HCT116 (cell line): ENCODE results near the gene COL4A1.

ENCODE experiments used
- EZH2 ChIP-seq: fragments of 200-600 bp; sonication (generic); IDR thresholded peaks from 2 replicates; pipeline ENCODE4 v1.6.1; 2017; ENCODE audit warnings: antibody characterized with exemption, mixed run types
- EZH2phosphoT487 ChIP-seq: fragments of 200-600 bp; IDR thresholded peaks from 2 replicates; pipeline ENCODE4 v1.6.1; 2018; ENCODE audit warnings: antibody characterized with exemption, borderline replicate concordance
- FOSL1 ChIP-seq: IDR thresholded peaks from 2 replicates; pipeline ENCODE4 v1.6.1; 2012; ENCODE audit warnings: low read depth
- JUND ChIP-seq: IDR thresholded peaks from 2 replicates; pipeline ENCODE4 v1.6.1; 2012
- POLR2A ChIP-seq: IDR thresholded peaks from 2 replicates; pipeline ENCODE4 v1.7.0; 2011; ENCODE audit warnings: borderline replicate concordance; ENCODE audit not compliant: insufficient read depth, insufficient read length; ENCODE audit errors: extremely low read depth
- RAD21 ChIP-seq: IDR thresholded peaks from 2 replicates; pipeline ENCODE4 v1.6.1; 2012; ENCODE audit warnings: low read depth, mild to moderate bottlenecking
- SP1 ChIP-seq: IDR thresholded peaks from 2 replicates; pipeline ENCODE4 v1.6.1; 2012; ENCODE audit warnings: low read depth
- SRF ChIP-seq: IDR thresholded peaks from 2 replicates; pipeline ENCODE4 v1.6.1; 2012; ENCODE audit warnings: low read depth
- ZFX ChIP-seq: fragments of 450-650 bp; IDR thresholded peaks from 2 replicates; pipeline ENCODE4 v1.6.1; 2017
- TF ChIP-seq, protein P1 (sequence below), 3 experiments: fragments of 200-600 bp in 1 of 3; sonication (generic) in 1 of 3; IDR thresholded peaks in 2 of 3; conservative IDR thresholded peaks in 1 of 3; 2 replicates each; pipeline ENCODE4 v1.5.1; 2012 to 2017; ENCODE audit warnings: low read depth in 2 of 3, low read length in 2 of 3, antibody characterized with exemption in 1 of 3, borderline replicate concordance in 1 of 3, control low read depth in 1 of 3, mild to moderate bottlenecking in 1 of 3, mixed read lengths in 1 of 3, mixed run types in 1 of 3, moderate library complexity in 1 of 3; ENCODE audit not compliant: insufficient read depth in 1 of 3
- TF ChIP-seq, protein P2 (sequence below): IDR thresholded peaks from 2 replicates; pipeline ENCODE4 v1.6.1; 2012; ENCODE audit warnings: low read depth
- TF ChIP-seq, protein P3 (sequence below): IDR thresholded peaks from 2 replicates; pipeline ENCODE4 v1.6.1; 2012

DNA sequence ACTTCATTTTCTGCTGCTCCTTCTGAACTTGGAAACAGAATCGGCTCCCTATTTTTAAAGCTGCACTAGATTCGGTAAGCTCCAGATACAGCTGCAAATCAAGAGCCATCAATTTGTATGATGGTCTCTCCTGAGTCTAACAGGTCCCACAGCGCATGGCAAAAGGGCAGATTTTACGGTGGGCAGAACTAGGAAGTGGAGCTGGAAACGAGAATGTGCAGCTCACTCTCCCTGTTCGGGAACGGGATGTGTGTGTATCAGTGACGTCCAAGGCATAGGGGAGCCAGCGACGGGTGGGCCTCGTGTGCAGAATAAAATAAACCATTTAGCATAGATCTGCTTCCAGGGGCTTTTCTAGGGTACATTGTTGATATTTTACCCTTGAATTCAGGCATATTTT is 74.2 kb downstream of the COL4A1 start:
- TF ChIP-seq, protein P1, sequence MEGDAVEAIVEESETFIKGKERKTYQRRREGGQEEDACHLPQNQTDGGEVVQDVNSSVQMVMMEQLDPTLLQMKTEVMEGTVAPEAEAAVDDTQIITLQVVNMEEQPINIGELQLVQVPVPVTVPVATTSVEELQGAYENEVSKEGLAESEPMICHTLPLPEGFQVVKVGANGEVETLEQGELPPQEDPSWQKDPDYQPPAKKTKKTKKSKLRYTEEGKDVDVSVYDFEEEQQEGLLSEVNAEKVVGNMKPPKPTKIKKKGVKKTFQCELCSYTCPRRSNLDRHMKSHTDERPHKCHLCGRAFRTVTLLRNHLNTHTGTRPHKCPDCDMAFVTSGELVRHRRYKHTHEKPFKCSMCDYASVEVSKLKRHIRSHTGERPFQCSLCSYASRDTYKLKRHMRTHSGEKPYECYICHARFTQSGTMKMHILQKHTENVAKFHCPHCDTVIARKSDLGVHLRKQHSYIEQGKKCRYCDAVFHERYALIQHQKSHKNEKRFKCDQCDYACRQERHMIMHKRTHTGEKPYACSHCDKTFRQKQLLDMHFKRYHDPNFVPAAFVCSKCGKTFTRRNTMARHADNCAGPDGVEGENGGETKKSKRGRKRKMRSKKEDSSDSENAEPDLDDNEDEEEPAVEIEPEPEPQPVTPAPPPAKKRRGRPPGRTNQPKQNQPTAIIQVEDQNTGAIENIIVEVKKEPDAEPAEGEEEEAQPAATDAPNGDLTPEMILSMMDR (IDR thresholded peaks at IDR 0.05 in 2 of 3, conservative IDR thresholded peaks at IDR 0.05 in 1 of 3; ENCODE audit: borderline replicate concordance in 1 of 3, insufficient read depth in 1 of 3, low read depth in 2 of 3, low read length in 2 of 3), result no peak
- no peak for TF ChIP-seq EZH2
- TF ChIP-seq POLR2A, result no peak
- no peak for TF ChIP-seq SRF
- TF ChIP-seq EZH2phosphoT487, result no peak
- no peak for TF ChIP-seq FOSL1
- no peak for TF ChIP-seq RAD21
- TF ChIP-seq SP1, result no peak
- TF ChIP-seq ZFX, result no peak
- TF ChIP-seq, protein P2, sequence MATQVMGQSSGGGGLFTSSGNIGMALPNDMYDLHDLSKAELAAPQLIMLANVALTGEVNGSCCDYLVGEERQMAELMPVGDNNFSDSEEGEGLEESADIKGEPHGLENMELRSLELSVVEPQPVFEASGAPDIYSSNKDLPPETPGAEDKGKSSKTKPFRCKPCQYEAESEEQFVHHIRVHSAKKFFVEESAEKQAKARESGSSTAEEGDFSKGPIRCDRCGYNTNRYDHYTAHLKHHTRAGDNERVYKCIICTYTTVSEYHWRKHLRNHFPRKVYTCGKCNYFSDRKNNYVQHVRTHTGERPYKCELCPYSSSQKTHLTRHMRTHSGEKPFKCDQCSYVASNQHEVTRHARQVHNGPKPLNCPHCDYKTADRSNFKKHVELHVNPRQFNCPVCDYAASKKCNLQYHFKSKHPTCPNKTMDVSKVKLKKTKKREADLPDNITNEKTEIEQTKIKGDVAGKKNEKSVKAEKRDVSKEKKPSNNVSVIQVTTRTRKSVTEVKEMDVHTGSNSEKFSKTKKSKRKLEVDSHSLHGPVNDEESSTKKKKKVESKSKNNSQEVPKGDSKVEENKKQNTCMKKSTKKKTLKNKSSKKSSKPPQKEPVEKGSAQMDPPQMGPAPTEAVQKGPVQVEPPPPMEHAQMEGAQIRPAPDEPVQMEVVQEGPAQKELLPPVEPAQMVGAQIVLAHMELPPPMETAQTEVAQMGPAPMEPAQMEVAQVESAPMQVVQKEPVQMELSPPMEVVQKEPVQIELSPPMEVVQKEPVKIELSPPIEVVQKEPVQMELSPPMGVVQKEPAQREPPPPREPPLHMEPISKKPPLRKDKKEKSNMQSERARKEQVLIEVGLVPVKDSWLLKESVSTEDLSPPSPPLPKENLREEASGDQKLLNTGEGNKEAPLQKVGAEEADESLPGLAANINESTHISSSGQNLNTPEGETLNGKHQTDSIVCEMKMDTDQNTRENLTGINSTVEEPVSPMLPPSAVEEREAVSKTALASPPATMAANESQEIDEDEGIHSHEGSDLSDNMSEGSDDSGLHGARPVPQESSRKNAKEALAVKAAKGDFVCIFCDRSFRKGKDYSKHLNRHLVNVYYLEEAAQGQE, result no peak
- TF ChIP-seq, protein P3, sequence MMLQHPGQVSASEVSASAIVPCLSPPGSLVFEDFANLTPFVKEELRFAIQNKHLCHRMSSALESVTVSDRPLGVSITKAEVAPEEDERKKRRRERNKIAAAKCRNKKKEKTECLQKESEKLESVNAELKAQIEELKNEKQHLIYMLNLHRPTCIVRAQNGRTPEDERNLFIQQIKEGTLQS, result no peak
- TF ChIP-seq JUND, result no peak
